Neuronal stem cell (in vitro differentiated cells): ENCODE measurements around the gene GNB2.
"Not testable (repeated sequence)": the region's sequence is repeated elsewhere in the genome, so short reads cannot be mapped to it uniquely, and the experiment has no call there.

Source experiments
- DNase-seq: peaks from one replicate; pipeline ENCODE4 v3.0.0-alpha.2; 2013; ENCODE audit warnings: low spot score
- H2AFZ ChIP-seq: one replicate; pipeline ENCODE4 v1.6.1; 2013; ENCODE audit warnings: mild to moderate bottlenecking, low read length, inconsistent platforms
- H2AK5ac ChIP-seq: 2 replicates; pipeline ENCODE4 v1.6.1; 2013; ENCODE audit warnings: low read depth, mild to moderate bottlenecking, inconsistent platforms, low read length, moderate library complexity, mixed read lengths
- H2BK120ac ChIP-seq: 2 replicates; pipeline ENCODE4 v1.6.1; 2013; ENCODE audit warnings: low read depth, mild to moderate bottlenecking, inconsistent platforms, low read length, moderate library complexity, mixed read lengths
- H2BK12ac ChIP-seq: one replicate; pipeline ENCODE4 v1.6.1; 2013; ENCODE audit warnings: low read length, inconsistent platforms
- H2BK15ac ChIP-seq: 2 replicates; pipeline ENCODE4 v1.6.1; 2013; ENCODE audit warnings: mild to moderate bottlenecking, low read length, inconsistent platforms, mixed read lengths
- H2BK5ac ChIP-seq: one replicate; pipeline ENCODE4 v1.6.1; 2013; ENCODE audit warnings: inconsistent platforms, mild to moderate bottlenecking, low read length, moderate library complexity
- H3K14ac ChIP-seq: one replicate; pipeline ENCODE4 v1.6.1; 2013; ENCODE audit warnings: low read length, inconsistent platforms
- H3K18ac ChIP-seq: 2 replicates; pipeline ENCODE4 v1.6.1; 2013; ENCODE audit warnings: low read length, inconsistent platforms
- H3K23ac ChIP-seq: 2 replicates; pipeline ENCODE4 v1.6.1; 2013; ENCODE audit warnings: low read depth, mild to moderate bottlenecking, mixed read lengths, low read length, inconsistent platforms; ENCODE audit not compliant: poor library complexity
- H3K27ac ChIP-seq: replicated peaks from 3 replicates; pipeline ENCODE4 v1.5.1; 2013; ENCODE audit warnings: low read length, inconsistent platforms
- H3K27me3 ChIP-seq, 3 experiments: 2 replicates each; pipeline ENCODE4 v1.6.1; 2013; ENCODE audit warnings: low read length in 3 of 3, mild to moderate bottlenecking in 2 of 3, inconsistent platforms in 1 of 3, low read depth in 1 of 3, mixed read lengths in 1 of 3, moderate library complexity in 1 of 3; ENCODE audit not compliant: control insufficient read depth in 3 of 3, insufficient read depth in 3 of 3
- H3K36me3 ChIP-seq, 2 donors: replicated peaks in 1 of 2; 2 replicates each; pipeline ENCODE4 v1.6.1; 2013; ENCODE audit warnings: low read length in 2 of 2; ENCODE audit not compliant: control insufficient read depth in 2 of 2, insufficient read depth in 2 of 2
- H3K4ac ChIP-seq: 2 replicates; pipeline ENCODE4 v1.6.1; 2013; ENCODE audit warnings: inconsistent platforms, mild to moderate bottlenecking, low read length, moderate library complexity
- H3K4me1 ChIP-seq, 2 donors: 1 replicate in 1 of 2; 2 replicates in 1 of 2; pipeline ENCODE4 v1.6.1; 2013; ENCODE audit warnings: low read length in 2 of 2, low read depth in 1 of 2; ENCODE audit not compliant: control insufficient read depth in 2 of 2, insufficient read depth in 1 of 2
- H3K4me2 ChIP-seq: one replicate; pipeline ENCODE4 v1.6.1; 2013; ENCODE audit warnings: mild to moderate bottlenecking, low read length, inconsistent platforms; ENCODE audit not compliant: insufficient read depth, poor library complexity, severe bottlenecking
- H3K4me3 ChIP-seq, 2 donors: 2 replicates each; pipeline ENCODE4 v1.5.1; 2013; ENCODE audit warnings: low read length in 2 of 2, mild to moderate bottlenecking in 2 of 2, inconsistent platforms in 1 of 2, moderate library complexity in 1 of 2
- H3K79me1 ChIP-seq: one replicate; pipeline ENCODE4 v1.6.1; 2013; ENCODE audit warnings: low read depth, mild to moderate bottlenecking, inconsistent platforms, low read length, moderate library complexity
- H3K9ac ChIP-seq: one replicate; pipeline ENCODE4 v1.6.1; 2013; ENCODE audit warnings: mild to moderate bottlenecking, low read depth, low read length, inconsistent platforms; ENCODE audit not compliant: poor library complexity
- H3K9me3 ChIP-seq, 2 donors: replicated peaks in 1 of 2; 2 replicates each; pipeline versions ENCODE3 to v1.6.1; 2013; ENCODE audit warnings: low read length in 2 of 2, mild to moderate bottlenecking in 2 of 2, inconsistent platforms in 1 of 2, low read depth in 1 of 2, mixed read lengths in 1 of 2, moderate library complexity in 1 of 2; ENCODE audit not compliant: control insufficient read depth in 2 of 2, insufficient read depth in 1 of 2
- H4K8ac ChIP-seq: one replicate; pipeline ENCODE4 v1.6.1; 2013; ENCODE audit warnings: low read depth, mild to moderate bottlenecking, inconsistent platforms, low read length, moderate library complexity
- H4K91ac ChIP-seq: one replicate; pipeline ENCODE4 v1.6.1; 2013; ENCODE audit warnings: low read length, low read depth, mild to moderate bottlenecking, inconsistent platforms; ENCODE audit not compliant: poor library complexity
- WGBS, 2 donors: extraction: QIAGEN DNeasy Blood & Tissue Kit; methylation state at CpG; one replicate each; pipeline ENCODE4 v1.1.7; 2013; ENCODE audit warnings: missing lambda C conversion rate in 2 of 2, mixed read lengths in 1 of 2; ENCODE audit not compliant: insufficient read length in 2 of 2, insufficient replicate concordance in 1 of 2; ENCODE audit errors: extremely low coverage in 2 of 2; 5-methylcytosine and 5-hydroxymethylcytosine counted together

The GNB2 gene

GRCh38 chr7:100654908-100655831, 18.4 kb upstream of the GNB2 start:
- Histone ChIP-seq H3K18ac (no peak overlapping the region), H2BK5ac (peak overlapping the region; percentile 53), H3K4ac (no peak overlapping the region), H2AFZ (peak overlapping the region; percentile 75), H3K23ac (peak overlapping the region; percentile 95), H4K8ac (no peak overlapping the region), H2AK5ac (no peak overlapping the region), H3K9ac (no peak overlapping the region), H3K4me3 (no peak overlapping the region), H3K27me3 (peaks cover 0 to 18% (median 13%) of the 10 kb centered on the region in 3 experiments), H3K14ac (no peak overlapping the region), H3K27ac (no peak overlapping the region), H2BK120ac (no peak overlapping the region), H3K9me3 (peaks cover 0 to under 1% of the 10 kb centered on the region in 2 donors), H3K4me2 (no peak overlapping the region), H3K36me3 (no peaks in the 10 kb centered on the region), H2BK12ac (no peak overlapping the region), H3K4me1 (peaks cover 0 to 1% of the 10 kb centered on the region in 2 donors), H4K91ac (no peak overlapping the region), H3K79me1 (peaks cover 3% of the 10 kb centered on the region), H2BK15ac (no peak overlapping the region)
- no CpG with 5 or more reads among the region's 25 CpGs for WGBS, 2 donors
- DNase-seq: no peak

GRCh38 chr7:100655908-100656674, 17.4 kb upstream of the GNB2 start, which contains the start of gene ACTL6B:
Gene ACTL6B (minus strand): TSS chr7:100656448. CDS start chr7:100656354, 94 bp downstream.
- Histone ChIP-seq H3K9me3 (no peaks in the 10 kb centered on the region), H2BK12ac (no peak within 1 kb of the TSS), H3K4ac (no peak within 1 kb of the TSS), H3K79me1 (peaks cover 3% of the 10 kb centered on the region), H2BK5ac (peak within 1 kb of the TSS; percentile 53), H3K4me1 (peaks cover 0 to 1% of the 10 kb centered on the region in 2 donors), H3K14ac (no peak within 1 kb of the TSS), H3K27me3 (peaks cover 0 to 17% (median 13%) of the 10 kb centered on the region in 3 experiments), H3K27ac (no peak within 1 kb of the TSS), H2BK120ac (no peak within 1 kb of the TSS), H3K9ac (peak within 1 kb of the TSS; percentile 21), H4K91ac (no peak within 1 kb of the TSS), H3K18ac (no peak within 1 kb of the TSS), H3K4me2 (peak within 1 kb of the TSS; percentile 54), H4K8ac (no peak within 1 kb of the TSS), H3K4me3 (peak within 1 kb of the TSS; percentile 29 to 60), H3K36me3 (no peaks in the 10 kb centered on the region), H2AK5ac (no peak within 1 kb of the TSS), H2AFZ (peak within 1 kb of the TSS; percentile 75), H3K23ac (peak within 1 kb of the TSS; percentile 95), H2BK15ac (no peak within 1 kb of the TSS)
- no CpG with 5 or more reads among the region's 63 CpGs for WGBS, 2 donors
- peak; percentile 83 for DNase-seq

- not testable (repeated sequence) for H3K27ac ChIP-seq, H2BK15ac ChIP-seq, H3K4me2 ChIP-seq, H4K8ac ChIP-seq, H3K4ac ChIP-seq, H3K14ac ChIP-seq, H3K79me1 ChIP-seq, H2BK5ac ChIP-seq, H3K23ac ChIP-seq, H2BK12ac ChIP-seq, H3K27me3 ChIP-seq, H3K4me1 ChIP-seq, H3K18ac ChIP-seq, H2BK120ac ChIP-seq, H2AK5ac ChIP-seq, DNase-seq, H3K36me3 ChIP-seq, H4K91ac ChIP-seq, H3K9me3 ChIP-seq, H3K4me3 ChIP-seq, H2AFZ ChIP-seq, H3K9ac ChIP-seq
- WGBS, 2 donors: no CpG with 5 or more reads among the region's 12 CpGs
Measured at GRCh38 chr7:100662194-100662776, 11.3 kb upstream of the GNB2 start.
